ENCODE measurements around the gene EPB41L4A. TPM values are rescaled to one million over a fixed set of nuclear protein-coding genes. Genes with fewer than 3 reads are reported as not detected.

EPB41L4A gene
- total and polyA plus RNA-seq, 2 donors (not counting 3 experiments of a cell fraction or from before 2014, with no cell fraction given): 6.0 to 17.9 TPM

- Histone ChIP-seq H3K4me3 (replicated peaks in 1 of 3; ENCODE audit: insufficient read depth in 1 of 3, low read depth in 1 of 3, low read length in 3 of 3) (no peak overlapping the region), H3K9me1 (replicated peaks; ENCODE audit: control insufficient read depth, extremely low read depth, insufficient read depth, low read length) (no peaks in the 10 kb centered on the region), H3K27me3 (ENCODE audit: control insufficient read depth in 2 of 2, insufficient read depth in 2 of 2, low read length in 2 of 2) (no peaks in the 10 kb centered on the region), H2AFZ (ENCODE audit: low read depth, low read length) (no peak overlapping the region), H3K4me2 (ENCODE audit: insufficient read depth, low read length) (no peak overlapping the region), H3K79me2 (ENCODE audit: control insufficient read depth, insufficient read depth, low read length) (no peaks in the 10 kb centered on the region), H4K20me1 (replicated peaks; ENCODE audit: control insufficient read depth, extremely low read depth, insufficient read depth, low read length) (no peaks in the 10 kb centered on the region), H3K9me3 (replicated peaks; ENCODE audit: control insufficient read depth, insufficient read depth, low read length) (no peaks in the 10 kb centered on the region), H3K4me1 (ENCODE audit: control insufficient read depth, extremely low read depth, insufficient read depth, low read length) (no peaks in the 10 kb centered on the region), H3K27ac (ENCODE audit: insufficient read depth, low read depth, low read length) (no peak overlapping the region), H3K9ac (replicated peaks; ENCODE audit: extremely low read depth, insufficient read depth, low read length) (no peak overlapping the region), H3K36me3 (ENCODE audit: control insufficient read depth in 2 of 2, extremely low read depth in 1 of 2, insufficient read depth in 2 of 2, low read length in 2 of 2) (peaks cover 0 to 8% of the 10 kb centered on the region in 2 experiments)
- BruUV-seq (replicated peaks): no TSS peak
- no peak for TF ChIP-seq MAX (IDR thresholded peaks at IDR 0.05; ENCODE audit: insufficient read depth, insufficient read length)
- no peak for TF ChIP-seq FOS (IDR thresholded peaks at IDR 0.05; ENCODE audit: borderline replicate concordance, insufficient read depth, low read length)
- no peak for TF ChIP-seq GATA2 (IDR thresholded peaks at IDR 0.05; ENCODE audit: insufficient read depth, insufficient read length, low read depth, low read length)
- dilution Hi-C loops (cut with MboI; ENCODE audit: extremely low pct_ligation_motif_present, low sequenced_read_pairs): no loop called here
- intact Hi-C loops (cut with micrococcal nuclease): no loop called here
- ChIA-PET CTCF (interaction anchor here (3.3 kb wide), 1 partner anchor 220 kb away, joined by 10 read pairs; no protein-coding TSS in a partner anchor), POLR2A (no interaction called here)
- no peak for FAIRE-seq
- DNase-seq (ENCODE audit: low read depth, low spot score): no peak
Measured at GRCh38 chr5:112200131-112200530, 218.9 kb downstream of the EPB41L4A start.

GRCh38 chr5:112196584-112196983, 222.5 kb downstream of the EPB41L4A start:
- Histone ChIP-seq H3K9me1 (replicated peaks; ENCODE audit: control insufficient read depth, extremely low read depth, insufficient read depth, low read length) (no peaks in the 10 kb centered on the region), H3K4me3 (replicated peaks in 1 of 3; ENCODE audit: insufficient read depth in 1 of 3, low read depth in 1 of 3, low read length in 3 of 3) (no peak overlapping the region), H3K4me2 (ENCODE audit: insufficient read depth, low read length) (no peak overlapping the region), H4K20me1 (replicated peaks; ENCODE audit: control insufficient read depth, extremely low read depth, insufficient read depth, low read length) (no peaks in the 10 kb centered on the region), H3K9me3 (replicated peaks; ENCODE audit: control insufficient read depth, insufficient read depth, low read length) (no peaks in the 10 kb centered on the region), H3K4me1 (ENCODE audit: control insufficient read depth, extremely low read depth, insufficient read depth, low read length) (no peaks in the 10 kb centered on the region), H3K27me3 (ENCODE audit: control insufficient read depth in 2 of 2, insufficient read depth in 2 of 2, low read length in 2 of 2) (no peaks in the 10 kb centered on the region), H3K9ac (replicated peaks; ENCODE audit: extremely low read depth, insufficient read depth, low read length) (no peak overlapping the region), H3K27ac (ENCODE audit: insufficient read depth, low read depth, low read length) (no peak overlapping the region), H3K36me3 (ENCODE audit: control insufficient read depth in 2 of 2, extremely low read depth in 1 of 2, insufficient read depth in 2 of 2, low read length in 2 of 2) (peaks cover 0 to 3% of the 10 kb centered on the region in 2 experiments), H2AFZ (ENCODE audit: low read depth, low read length) (no peak overlapping the region), H3K79me2 (ENCODE audit: control insufficient read depth, insufficient read depth, low read length) (no peaks in the 10 kb centered on the region)
- no peak for DNase-seq (ENCODE audit: low read depth, low spot score)
- no peak for FAIRE-seq
- intact Hi-C loops (cut with micrococcal nuclease) (no loop called here), dilution Hi-C loops (cut with MboI; ENCODE audit: extremely low pct_ligation_motif_present, low sequenced_read_pairs) (no loop called here)
- TF ChIP-seq POLR2AphosphoS5 (IDR thresholded peaks at IDR 0.05; ENCODE audit: insufficient read depth, low read depth, low read length): no peak
- TF ChIP-seq GATA2 (IDR thresholded peaks at IDR 0.05; ENCODE audit: insufficient read depth, insufficient read length, low read depth, low read length): no peak
- TF ChIP-seq CTCF (IDR thresholded peaks at IDR 0.05; ENCODE audit: extremely low read depth in 1 of 2, insufficient read depth in 1 of 2, low read depth in 1 of 2, low read length in 2 of 2): no peak
- TF ChIP-seq MYC (IDR thresholded peaks at IDR 0.05; ENCODE audit: low read depth, low read length): no peak
- TF ChIP-seq EZH2 (IDR thresholded peaks at IDR 0.05; ENCODE audit: borderline replicate concordance, low read depth, low read length, severe bottlenecking): no peak
- no peak for TF ChIP-seq MAX (IDR thresholded peaks at IDR 0.05; ENCODE audit: insufficient read depth, insufficient read length)
- no peak for TF ChIP-seq JUN (IDR thresholded peaks at IDR 0.05; ENCODE audit: borderline replicate concordance, insufficient read depth, insufficient read length, low read depth)
- no peak for TF ChIP-seq FOS (IDR thresholded peaks at IDR 0.05; ENCODE audit: borderline replicate concordance, insufficient read depth, low read length)
- TF ChIP-seq POLR2A (IDR thresholded peaks at IDR 0.05; ENCODE audit: low read depth, low read length): no peak
- CTCF ChIA-PET: interaction anchor here (3.4 kb wide), 1 partner anchor 223 kb away, joined by 22 read pairs; the partner anchor contains the start of gene EPB41L4A
- POLR2A ChIA-PET: no interaction called here
- BruUV-seq (replicated peaks): no TSS peak
